Lung (tissue), 12 donors: ENCODE measurements around the gene HMG20B. TPM values are rescaled to one million over a fixed set of nuclear protein-coding genes. Genes with fewer than 3 reads are reported as not detected.

Experiments
- ATAC-seq: fragments of 200-7000 bp; cut with Tn5 transposase; one replicate; pipeline ENCODE4 v1.9.1; 2020; ENCODE audit warnings: moderate number of reproducible peaks; ENCODE audit not compliant: insufficient read depth, low FRiP score
- DNase-seq, 3 donors: peaks; one replicate each; pipeline ENCODE4 v3.0.0-alpha.2; 2013 to 2017
- H3K27ac ChIP-seq, 2 donors: one replicate each; pipeline ENCODE4 v1.5.1; 2013; ENCODE audit warnings: mild to moderate bottlenecking in 2 of 2, moderate library complexity in 2 of 2, control low read depth in 1 of 2, inconsistent platforms in 1 of 2, low read depth in 1 of 2, low read length in 1 of 2
- H3K27me3 ChIP-seq, 3 donors: one replicate each; pipeline ENCODE4 v1.5.1; 2013; ENCODE audit warnings: low read length in 2 of 3; ENCODE audit not compliant: control insufficient read depth in 3 of 3, insufficient read depth in 3 of 3
- H3K36me3 ChIP-seq, 4 donors: one replicate each; pipeline ENCODE4 v1.5.1; 2013; ENCODE audit warnings: low read length in 4 of 4, mild to moderate bottlenecking in 1 of 4, moderate library complexity in 1 of 4; ENCODE audit not compliant: control insufficient read depth in 4 of 4, insufficient read depth in 4 of 4
- H3K4me1 ChIP-seq, 5 donors: one replicate each; pipeline ENCODE4 v1.5.1; 2013; ENCODE audit warnings: low read length in 5 of 5, mild to moderate bottlenecking in 2 of 5, moderate library complexity in 1 of 5; ENCODE audit not compliant: control insufficient read depth in 5 of 5, insufficient read depth in 5 of 5
- H3K4me3 ChIP-seq: one replicate; pipeline ENCODE4 v1.5.1; 2013; ENCODE audit warnings: mild to moderate bottlenecking, control low read depth, moderate library complexity
- H3K9ac ChIP-seq, 2 donors: one replicate each; pipeline ENCODE4 v1.5.1; 2013; ENCODE audit warnings: low read length in 2 of 2, control low read depth in 1 of 2; ENCODE audit not compliant: insufficient read depth in 1 of 2
- H3K9me3 ChIP-seq, 4 donors: one replicate each; pipeline ENCODE4 v1.5.1; 2013; ENCODE audit warnings: low read length in 3 of 4, mild to moderate bottlenecking in 1 of 4, moderate library complexity in 1 of 4; ENCODE audit not compliant: control insufficient read depth in 4 of 4, insufficient read depth in 3 of 4
- CTCF ChIP-seq: IDR thresholded peaks from 2 replicates; pipeline ENCODE4 v1.5.1; 2012; ENCODE audit warnings: mild to moderate bottlenecking; ENCODE audit errors: control extremely low read depth, extremely low read depth
- WGBS, 2 donors: extraction: QIAGEN DNeasy Blood & Tissue Kit; methylation state at CpG; one replicate each; pipeline ENCODE4 v1.1.7; 2013; 5-methylcytosine and 5-hydroxymethylcytosine counted together
- polyA plus RNA-seq, 2 donors: library from polyadenylated mRNA; stranded (reverse); fragments of 200-250 nt; gene quantifications; one replicate each; pipeline ENCODE4 v1.2.1, GENCODE V29; 2013
- total RNA-seq, 2 donors: library from RNA; depleted of rRNA in 1 of 2; stranded (reverse); fragments of >200 nt in 1 of 2; gene quantifications; one replicate each; pipeline ENCODE4 v1.2.1, GENCODE V29; 2014 to 2021
- donor health status: control.
- donor health status: control.
- donor health status: Bipolar disorder and iron deficiency.
- donor health status: healthy.
- donor health status: DM: yes; HTN: yes; CAD: no.

The HMG20B gene
- total and polyA plus RNA-seq, 4 donors: 51.1 to 93.4 (median 75.8) TPM

GRCh38 chr19:3546119-3546518, 26.6 kb upstream of the HMG20B start:
- Histone ChIP-seq H3K36me3 (peaks cover 0 to 46% (median 2%) of the 10 kb centered on the region in 4 donors), H3K9me3 (no peaks in the 10 kb centered on the region), H3K27me3 (no peaks in the 10 kb centered on the region), H3K4me3 (no peak overlapping the region), H3K9ac (no peak overlapping the region), H3K4me1 (no peaks in the 10 kb centered on the region), H3K27ac (no peak overlapping the region)
- DNase-seq: no peak
- 89 to 92% methylated on average over 23 of the region's 23 CpGs for WGBS, 2 donors
- no peak for ATAC-seq
- no peak for TF ChIP-seq CTCF

- no peak for ATAC-seq
- WGBS, 2 donors: 90 to 92% methylated on average over 15 of the region's 15 CpGs
- H3K9ac ChIP-seq: no peak overlapping the region
- H3K27ac ChIP-seq: no peak overlapping the region
- H3K4me3 ChIP-seq: no peak overlapping the region
- H3K4me1 ChIP-seq: no peaks in the 10 kb centered on the region
- no peaks in the 10 kb centered on the region for H3K27me3 ChIP-seq
- no peaks in the 10 kb centered on the region for H3K9me3 ChIP-seq
- no peak for DNase-seq
- no peak for TF ChIP-seq CTCF
- H3K36me3 ChIP-seq: peaks cover 0 to 46% (median 2%) of the 10 kb centered on the region in 4 donors
These were observed 25.4 kb upstream of the HMG20B start for GRCh38 chr19:3547301-3547731.

GRCh38 chr19:3547767-3548282, 24.9 kb upstream of the HMG20B start:
- TF ChIP-seq CTCF: no peak
- no peak overlapping the region for H3K27ac ChIP-seq
- DNase-seq: no peak
- H3K9ac ChIP-seq: no peak overlapping the region
- H3K9me3 ChIP-seq: no peaks in the 10 kb centered on the region
- ATAC-seq: no peak
- H3K36me3 ChIP-seq: peaks cover 0 to 45% (median 2%) of the 10 kb centered on the region in 4 donors
- peaks cover 0 to 2% (median 0%) of the 10 kb centered on the region in 5 donors for H3K4me1 ChIP-seq
- WGBS, 2 donors: 86 to 92% methylated on average over 34 to 36 of the region's 36 CpGs
- no peaks in the 10 kb centered on the region for H3K27me3 ChIP-seq
- H3K4me3 ChIP-seq: no peak overlapping the region

- TF ChIP-seq CTCF: no peak
- peaks cover 0 to 39% (median 2%) of the 10 kb centered on the region in 4 donors for H3K36me3 ChIP-seq
- ATAC-seq (no peak), DNase-seq (no peak)
- no peak overlapping the region for H3K9ac ChIP-seq
- H3K4me1 ChIP-seq: peaks cover 0 to 2% (median 0%) of the 10 kb centered on the region in 5 donors
- WGBS, 2 donors: 41 to 72% methylated on average over 14 of the region's 14 CpGs
- H3K9me3 ChIP-seq: no peaks in the 10 kb centered on the region
- no peak overlapping the region for H3K4me3 ChIP-seq
- H3K27ac ChIP-seq: no peak overlapping the region
- no peaks in the 10 kb centered on the region for H3K27me3 ChIP-seq
These were observed 24.1 kb upstream of the HMG20B start for GRCh38 chr19:3548606-3549005.
